HG02588 (cell line): ENCODE measurements around the gene F8.
A peak's percentile ranks its signal among the peaks of the same experiment; 100 is the strongest.

ENCODE experiments used
- ATAC-seq: cut with Tn5 transposase; IDR thresholded peaks from one replicate; pipeline ENCODE4 v1.9.1; 2021; ENCODE audit warnings: mild to moderate bottlenecking, moderate library complexity; ENCODE audit not compliant: unreplicated experiment

The F8 gene

DNA sequence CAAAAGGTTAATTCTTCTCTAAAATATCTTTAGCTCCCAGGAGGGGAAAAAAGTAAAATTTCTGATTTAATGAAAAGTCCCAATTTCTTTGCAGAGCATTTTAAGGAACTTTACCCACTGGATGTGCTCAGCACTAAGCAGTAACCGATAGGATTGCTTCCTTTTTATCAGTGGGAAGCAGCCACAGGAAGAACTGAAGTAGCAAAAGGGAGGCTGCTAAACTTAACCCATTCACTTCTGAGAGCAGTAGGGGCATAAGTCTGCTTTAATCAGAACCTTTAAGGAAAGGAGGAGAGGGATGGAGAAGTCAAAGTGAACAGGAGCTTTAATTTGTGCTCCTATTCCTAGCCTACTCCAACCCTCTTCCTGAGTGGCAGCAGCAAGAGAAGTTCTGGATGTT, at the start of gene F8:
Gene F8, minus strand, starts transcription at position 139 of the 400 bp plus-strand sequence. CDS start 171 bp downstream, outside the sequence.
- no peak for ATAC-seq

DNA sequence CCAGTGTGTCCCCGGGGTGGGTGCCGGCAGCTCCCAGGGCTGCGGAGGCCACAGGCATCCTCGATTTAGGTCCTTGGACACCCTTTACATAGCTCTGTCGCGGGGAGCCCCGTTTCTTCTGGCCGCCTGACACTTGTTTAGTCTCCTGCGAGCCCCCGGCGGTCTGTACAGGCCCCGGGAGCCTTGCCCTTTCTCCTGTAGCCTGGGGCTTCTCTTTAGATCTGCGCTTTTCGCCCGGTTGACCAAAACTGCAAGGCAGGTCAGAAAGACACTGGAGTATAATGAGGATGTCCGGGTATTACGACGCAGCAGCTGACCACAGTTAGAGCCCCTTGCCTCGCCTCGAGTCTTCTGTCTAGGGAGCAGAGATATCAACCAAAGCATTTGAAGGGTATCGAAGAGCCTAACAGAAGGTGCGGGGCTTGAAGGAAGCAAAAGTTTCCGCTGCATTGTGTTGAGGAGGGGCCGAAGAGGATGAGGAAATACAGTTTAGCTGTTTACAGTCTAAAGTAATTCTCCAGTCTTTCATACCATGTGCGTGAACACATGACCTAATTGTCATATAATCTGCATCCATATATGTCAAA, 49.3 kb upstream of the F8 start:
- peak; percentile 5 for ATAC-seq

DNA sequence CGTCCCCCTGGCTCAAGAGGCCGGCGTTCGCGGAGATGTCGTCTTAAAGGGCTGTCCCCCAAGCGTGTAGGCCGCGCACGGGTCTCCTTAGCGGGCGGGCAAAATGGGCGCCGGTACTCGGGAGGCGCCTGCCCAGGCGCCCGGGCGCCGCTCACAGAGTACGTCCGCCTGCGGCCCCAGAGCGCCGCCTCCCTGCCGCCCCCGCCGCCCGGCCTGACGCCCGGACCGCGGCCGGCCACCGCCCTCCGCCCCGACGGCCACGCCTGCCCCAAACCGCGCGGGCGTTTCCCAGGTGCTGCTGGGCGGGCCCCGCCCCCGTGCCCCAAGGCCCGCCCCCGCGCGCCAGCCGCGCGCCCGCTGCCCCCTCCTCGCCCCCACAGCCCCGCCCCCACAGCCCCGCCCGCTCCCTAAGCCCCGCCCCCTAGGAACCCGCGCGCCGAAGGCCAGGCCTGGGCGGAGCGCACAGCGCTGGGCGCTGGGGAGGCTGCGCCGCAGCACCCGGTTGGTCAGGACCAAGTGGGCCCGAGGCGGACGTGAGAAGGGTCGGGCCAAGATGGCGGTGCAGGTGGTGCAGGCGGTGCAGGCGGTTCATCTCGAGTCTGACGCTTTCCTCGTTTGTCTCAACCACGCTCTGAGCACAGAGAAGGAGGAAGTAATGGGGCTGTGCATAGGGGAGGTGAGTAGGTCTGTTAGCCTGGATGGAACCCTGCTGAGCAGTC, 48.6 kb upstream of the F8 start, which contains the start of the genes BRCC3, CMC4 and MTCP1:
Gene BRCC3, plus strand, starts transcription at position 534 of the 719 bp plus-strand sequence. Its CDS starts 20 bp downstream, at position 554.
Gene CMC4, minus strand, starts transcription at position 162 of the 719 bp plus-strand sequence. CDS start 7,113 bp downstream, outside the sequence.
Gene MTCP1, minus strand, starts transcription at position 162 of the 719 bp plus-strand sequence. CDS start 5,126 bp downstream, outside the sequence.
- ATAC-seq, result peak; percentile 89

DNA sequence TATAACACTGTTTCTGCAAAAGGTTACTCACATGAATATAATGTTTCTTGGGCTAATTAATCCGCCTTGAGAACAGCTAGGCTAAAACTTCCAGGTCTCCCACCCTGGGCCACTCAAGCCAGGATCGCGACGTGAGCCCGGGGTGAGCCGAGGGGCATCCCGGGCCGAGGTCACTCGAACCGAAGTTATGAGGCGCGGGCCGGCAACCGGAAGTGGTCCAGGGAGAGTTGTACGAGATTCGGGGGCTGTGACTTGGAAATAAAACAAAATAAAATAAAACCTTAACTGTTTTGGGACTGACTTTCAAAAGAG, 48.1 kb upstream of the F8 start:
- peak; percentile 21 for ATAC-seq

DNA sequence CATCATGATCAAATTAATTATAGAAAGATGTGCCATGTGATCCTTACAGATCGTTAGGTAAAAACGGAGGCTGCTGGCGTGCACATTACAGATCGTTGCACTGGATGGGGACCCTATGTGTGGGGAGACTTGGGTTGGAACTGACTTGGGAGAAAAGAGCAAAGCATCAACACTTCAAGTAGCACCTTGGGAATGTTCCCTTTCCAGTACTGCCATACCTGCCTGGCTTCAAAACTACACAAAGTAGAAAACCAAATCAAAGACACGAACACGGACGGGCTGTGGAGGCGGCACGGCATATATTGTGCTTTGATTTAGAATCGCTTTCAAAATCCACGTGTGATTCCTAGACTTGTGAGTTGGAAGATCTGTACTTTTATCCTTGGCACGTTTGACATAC, 47.5 kb upstream of the F8 start:
- no peak for ATAC-seq

DNA sequence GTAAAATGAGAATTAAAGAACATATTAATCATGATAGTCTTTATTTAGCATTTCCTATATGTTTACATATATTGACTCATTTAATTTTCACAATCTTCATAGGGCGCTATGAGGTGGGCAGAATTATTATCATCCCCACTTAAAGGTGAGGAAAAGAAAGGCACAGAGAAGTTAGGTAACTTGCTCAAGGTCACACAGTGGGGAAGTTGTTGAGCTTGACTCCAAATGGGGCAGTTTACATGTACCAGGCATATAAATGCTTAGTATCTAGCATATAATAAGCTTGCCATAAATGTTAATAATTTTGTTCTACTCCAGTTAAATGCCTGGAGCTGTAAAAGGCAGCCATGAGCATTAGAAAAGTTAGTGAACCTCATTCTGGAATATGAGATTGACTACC, 46.9 kb upstream of the F8 start:
- ATAC-seq, result no peak

DNA sequence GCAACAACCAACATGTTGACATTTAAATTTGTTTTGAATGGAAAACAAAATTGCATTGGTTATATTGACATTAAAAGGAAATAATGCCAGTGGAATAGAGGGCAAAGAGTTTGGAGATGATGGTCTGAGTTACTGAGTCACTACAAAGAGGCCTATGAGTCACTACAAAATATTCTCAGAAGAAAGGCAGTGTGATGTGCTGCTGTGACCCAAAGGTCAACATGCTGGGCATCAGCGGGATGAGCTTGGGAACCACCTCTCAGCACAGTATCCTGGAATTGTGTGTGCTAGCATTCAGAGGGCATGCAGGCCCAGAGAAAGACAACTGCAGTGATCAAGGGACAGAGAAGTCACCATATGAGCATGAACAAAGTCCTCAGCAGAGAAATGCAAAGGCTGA, 45.6 kb upstream of the F8 start:
- ATAC-seq, result no peak

DNA sequence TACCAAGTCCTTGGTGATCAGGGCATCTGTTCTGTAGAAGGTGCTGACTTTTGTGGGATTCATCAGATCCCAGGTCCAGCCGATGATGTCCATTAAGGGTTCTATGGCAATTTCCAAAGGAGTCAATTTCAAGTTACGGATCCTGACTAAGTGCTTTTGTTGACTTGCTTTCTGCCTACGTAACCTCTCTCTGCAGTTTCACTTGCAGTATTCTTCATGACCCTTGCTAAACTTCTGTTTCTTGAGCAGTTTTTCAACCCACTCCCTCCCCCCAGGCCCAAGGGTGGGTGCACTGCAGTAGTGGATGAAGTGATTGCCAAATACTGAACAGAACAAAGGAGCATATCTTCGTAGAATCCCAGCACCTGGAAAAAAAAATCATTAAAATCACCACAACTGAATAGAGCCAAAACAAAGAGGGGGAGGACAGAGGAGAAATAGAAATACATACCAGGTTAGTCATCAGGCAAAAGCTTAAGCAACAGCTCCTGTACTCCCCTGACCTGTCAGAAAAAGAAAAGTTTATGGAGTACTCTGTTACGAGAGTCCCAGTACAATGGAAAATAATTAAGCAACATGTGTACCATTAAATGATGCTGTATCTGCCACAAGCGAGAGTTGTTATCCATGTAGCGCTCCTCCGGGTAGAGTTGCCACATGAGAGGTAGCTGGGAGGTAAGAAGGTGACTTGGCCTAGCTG, 42.7 kb upstream of the F8 start:
- no peak for ATAC-seq

DNA sequence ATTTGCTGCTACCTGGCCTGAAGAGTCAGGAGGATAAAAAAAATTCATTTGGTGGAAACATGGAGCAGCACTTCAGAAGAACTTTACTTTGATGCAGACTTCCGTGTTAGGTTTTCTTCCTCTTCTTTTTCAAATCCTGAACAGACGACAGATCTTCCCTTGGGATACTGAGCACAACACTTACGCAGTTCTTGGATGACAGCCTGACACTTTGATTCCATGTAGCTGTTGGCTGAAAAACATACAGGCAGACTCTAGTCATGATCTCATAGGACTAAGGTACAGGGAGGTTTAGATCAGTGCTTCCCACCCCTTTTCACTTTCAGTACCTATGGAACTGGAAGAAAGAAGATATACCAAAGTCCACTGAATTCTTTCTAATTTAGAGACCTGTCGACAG, 39.2 kb upstream of the F8 start:
- ATAC-seq, result no peak

DNA sequence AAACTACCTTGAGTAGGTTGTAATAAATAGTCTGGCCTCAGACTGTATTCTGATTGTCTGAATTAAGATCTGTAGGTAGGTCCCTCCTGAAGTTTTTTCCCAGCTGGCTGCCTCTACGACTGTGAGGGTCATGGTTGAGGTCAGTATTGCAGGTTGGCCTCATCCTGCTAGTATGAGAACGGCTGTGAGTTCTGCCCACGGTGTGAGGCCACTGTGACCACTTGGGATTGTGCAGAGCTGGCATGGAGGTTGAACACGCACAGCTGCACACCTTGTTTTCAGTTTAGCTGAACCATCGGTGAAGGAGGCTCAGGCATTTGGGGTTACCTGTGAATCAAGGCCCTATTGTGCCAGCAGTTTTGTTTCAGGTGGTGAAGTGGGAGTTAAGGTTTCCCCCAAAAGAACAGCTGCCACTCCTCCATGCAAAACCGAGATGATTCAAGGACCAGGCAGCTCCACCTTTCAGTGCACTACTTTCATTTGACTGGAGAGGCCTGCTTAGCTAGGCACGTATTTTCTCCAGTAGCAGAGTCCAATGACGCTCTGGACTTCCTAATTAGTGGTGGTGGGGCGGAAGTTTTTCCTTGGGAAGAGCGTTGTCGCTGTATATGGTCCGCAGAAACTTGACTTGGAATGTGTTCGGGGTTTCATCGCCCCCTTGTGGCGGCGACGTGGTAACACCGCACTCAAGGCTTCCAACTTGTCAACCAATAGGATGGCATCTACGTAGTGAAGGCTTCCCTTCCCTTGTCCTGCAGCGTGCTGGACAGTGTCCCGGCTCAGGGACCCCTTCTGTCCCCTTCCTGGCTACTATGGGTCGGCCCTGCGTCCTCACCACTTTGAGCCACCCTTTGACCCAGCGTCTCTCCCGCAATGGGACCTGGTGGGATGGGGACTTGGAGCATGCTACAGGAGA, 34.6 kb upstream of the F8 start:
- ATAC-seq, result no peak

DNA sequence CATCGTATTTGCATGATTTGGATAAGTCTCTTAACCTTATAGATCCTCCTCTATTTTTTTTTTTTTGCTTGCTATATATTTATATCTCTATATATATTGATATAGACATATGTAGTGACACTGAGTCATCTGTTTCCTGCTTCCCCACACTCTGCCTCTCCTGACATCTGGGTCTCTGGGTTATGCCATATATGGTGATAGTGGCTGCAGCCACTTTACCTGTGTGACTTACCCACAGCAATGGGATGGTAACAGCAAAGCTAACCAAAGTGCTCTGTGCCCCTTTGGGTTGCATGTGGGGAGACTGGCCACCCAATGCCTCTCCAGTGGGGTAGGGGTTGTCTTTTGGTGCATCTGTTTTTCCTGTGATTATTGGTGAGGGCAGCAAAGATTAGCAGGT, 33.9 kb upstream of the F8 start:
- ATAC-seq, result no peak

DNA sequence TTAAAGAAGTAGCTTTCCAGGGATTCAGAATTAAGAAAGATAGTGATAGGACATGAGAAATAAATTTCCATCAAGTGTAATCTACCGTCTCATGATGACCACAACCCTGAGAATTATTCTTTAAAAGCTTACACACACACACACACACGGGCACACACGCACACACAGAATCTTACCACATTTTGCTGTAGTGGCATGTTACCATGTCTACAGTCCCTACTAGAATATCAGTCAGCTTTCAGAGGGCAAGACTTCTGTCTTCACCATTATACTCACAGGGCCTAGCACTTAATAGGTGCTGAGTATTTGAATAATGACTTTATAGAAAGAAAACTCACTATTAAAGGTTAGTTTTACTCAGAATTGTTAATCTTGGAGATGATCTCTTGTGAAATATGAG, 33.0 kb upstream of the F8 start:
- no peak for ATAC-seq

DNA sequence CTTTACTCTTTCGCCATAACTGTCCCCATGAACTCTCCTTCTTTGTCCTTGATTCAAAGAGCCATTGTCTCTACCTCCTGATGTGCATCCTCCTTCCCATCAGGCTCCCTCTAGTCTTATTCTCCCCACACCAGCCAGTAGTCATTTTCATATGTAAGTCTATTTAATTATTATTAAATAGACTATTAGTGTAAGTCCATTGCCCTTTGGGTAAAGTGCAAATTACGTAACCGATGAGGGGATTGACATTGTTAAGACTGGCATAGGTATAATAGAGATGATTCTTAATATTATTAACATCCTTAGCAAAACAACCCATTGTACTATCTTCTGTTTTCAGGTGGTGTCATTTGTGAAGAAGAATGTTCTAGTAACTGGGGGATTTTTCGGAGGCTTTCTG, 31.7 kb upstream of the F8 start:
- ATAC-seq, result no peak

DNA sequence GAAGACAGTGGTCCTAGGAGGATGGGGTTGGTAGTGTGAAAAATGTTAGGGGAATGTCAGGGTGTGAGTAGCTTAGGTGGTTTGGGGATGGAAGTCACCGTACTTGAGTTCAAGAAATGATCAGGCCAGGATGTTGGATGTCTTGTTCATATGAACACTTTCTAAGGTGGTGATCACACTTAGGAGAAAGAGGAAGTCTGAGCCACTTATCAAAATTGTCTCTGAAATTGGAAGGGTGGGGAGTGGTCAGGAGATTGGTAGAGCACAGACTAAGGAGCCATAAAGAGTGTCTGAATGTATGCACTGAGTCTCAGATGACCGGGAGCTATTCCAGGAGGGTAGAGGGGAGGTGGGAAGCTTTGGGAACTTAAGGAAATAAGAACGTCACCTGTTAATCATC, 31.1 kb upstream of the F8 start:
- ATAC-seq, result no peak

DNA sequence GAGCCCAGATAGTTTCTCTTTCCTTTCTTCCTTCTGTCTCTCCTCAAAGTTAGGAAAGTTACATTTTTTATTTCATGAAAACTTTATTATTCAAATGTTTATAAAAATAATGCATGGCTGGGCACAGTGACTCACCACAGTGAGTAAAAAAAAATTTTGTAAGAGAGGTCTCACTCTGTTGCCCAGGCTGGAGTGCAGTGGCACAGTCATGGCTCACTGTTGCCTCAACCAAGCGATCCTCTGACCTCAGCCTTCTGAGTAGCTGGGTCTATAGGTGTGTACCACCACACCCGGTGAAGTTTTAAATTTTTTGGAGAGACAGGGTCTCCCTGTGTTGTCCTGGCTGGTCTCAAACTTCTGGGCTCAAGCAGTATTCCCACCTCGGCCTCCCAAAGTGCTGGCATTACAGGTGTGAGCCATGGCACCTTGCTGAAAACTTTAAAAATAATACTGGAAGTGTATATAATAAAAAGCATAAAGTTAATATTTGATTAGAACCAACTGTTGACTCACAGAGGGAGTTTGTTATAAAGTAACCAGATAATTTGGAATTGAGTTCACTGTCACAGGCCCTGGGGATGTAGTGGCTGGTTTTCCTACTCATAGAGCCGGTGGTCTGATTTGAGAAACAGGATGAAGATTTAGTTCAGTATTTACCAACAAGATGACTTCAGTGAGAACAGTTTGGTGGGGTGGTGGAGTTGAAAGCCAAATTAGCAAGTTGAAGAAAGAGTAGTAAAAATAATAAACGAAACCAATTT, 30.4 kb upstream of the F8 start:
- ATAC-seq, result no peak

DNA sequence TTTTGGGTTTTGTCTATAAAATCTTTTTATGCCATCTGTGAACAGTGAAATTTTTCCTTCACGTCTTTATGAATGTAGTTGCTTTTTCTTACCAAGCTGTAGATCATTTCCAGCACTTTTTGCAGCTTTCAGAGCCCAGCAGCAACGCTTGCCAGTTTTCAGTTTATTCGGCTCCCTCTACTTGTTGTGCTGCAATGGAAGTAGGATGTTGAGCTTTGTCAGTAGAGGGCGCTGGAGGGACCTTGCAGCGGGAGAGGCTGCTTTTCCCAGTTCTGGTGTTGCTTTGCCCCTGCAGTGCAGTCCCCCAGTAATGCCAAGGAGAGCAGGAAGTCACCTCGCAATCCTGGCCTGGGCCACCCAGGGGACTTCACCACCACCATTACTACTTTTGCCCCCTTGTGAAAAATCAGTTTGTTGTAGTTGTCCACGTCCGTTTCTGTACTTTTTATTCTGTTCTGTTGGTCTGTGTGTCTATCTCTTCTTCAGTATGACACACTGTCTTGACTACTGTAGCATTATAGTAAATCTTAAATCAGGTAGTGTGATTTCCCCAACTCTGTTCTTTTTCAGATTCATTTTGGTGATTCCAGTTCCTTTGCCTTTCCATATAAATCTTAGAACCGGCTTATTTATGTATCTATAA, 26.6 kb upstream of the F8 start:
- ATAC-seq, result no peak

DNA sequence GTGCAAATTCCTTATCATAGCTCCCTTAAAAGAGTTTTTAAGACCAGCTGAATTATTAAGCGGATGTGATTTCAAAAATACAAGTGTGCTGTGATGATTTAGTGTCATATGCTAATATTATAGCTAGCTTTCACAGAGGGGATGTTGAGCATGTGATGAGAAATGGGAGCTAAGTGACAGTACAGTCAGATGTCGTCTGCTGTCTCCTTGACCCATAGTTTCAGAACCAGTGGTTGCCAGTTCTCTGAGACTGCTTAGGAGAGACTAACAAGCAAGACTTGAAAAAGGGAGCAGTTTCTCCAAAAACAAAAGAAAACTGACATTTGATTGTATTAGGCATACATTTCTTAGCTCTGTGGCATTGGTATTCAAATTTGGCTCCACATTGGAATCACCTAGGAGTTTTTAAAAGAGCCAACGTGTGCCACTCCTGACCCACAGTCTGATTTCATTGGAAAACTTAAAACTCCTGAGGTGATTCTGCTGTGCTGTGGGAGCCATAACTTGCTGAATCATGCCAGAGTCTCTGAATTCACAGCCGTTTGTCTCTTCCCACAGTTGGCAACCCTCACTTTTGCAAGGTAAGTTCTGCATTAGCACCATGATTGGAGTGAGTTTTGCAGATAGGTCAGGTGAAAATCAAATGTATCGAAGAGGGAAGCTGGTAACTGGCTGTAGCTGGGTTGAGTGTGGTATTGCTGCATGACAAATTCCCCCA, 24.4 kb upstream of the F8 start:
- no peak for ATAC-seq

DNA sequence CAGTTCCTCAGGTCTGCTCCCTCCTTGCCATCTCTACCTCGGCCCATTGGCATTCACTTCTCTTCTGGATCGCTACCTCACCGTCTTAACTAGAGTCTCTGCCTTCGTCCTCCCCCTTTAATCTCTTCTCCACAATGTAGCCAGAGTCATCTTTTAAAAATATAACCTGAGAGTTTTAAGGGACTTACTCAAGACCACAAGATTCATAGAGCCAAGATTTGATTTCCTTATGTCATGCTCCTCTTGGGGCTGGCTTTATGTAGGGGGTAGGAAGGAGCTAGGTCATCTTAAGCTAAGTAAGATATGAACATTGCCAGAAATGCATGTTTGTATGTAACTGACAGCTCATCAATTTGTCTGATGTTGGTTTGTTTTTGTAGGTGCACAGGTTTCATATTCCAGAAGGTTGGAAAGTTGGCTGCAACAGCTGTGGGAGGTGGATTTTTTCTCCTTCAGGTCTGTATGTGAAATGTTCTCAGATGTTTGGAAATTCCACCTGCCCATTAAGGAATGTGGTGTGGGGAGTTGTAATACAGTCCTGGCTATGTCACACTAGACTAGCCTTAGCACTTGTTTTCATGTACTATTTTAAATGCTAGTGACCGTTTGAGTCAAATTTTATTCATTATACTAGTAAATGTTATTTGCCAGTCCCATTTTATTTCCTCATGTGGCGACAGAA, 23.7 kb upstream of the F8 start:
- ATAC-seq, result no peak

DNA sequence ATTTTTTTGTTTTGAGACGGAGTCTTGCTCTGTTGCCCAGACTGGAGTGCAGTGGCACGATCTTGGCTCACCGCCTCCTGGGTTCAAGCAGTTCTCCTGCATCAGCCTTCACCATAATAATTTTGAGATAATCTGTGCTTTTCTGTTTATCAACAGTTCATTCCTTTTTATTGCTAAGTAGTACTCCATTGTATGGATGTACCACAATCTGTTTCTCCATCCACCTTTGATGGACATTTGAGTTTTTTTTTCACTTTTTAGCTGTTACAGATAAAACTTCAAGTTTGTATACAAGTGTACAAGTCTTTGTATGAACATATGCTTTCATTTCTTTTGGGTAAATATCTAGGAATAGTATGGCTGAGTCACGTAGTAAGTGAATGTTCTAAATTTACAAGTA, 13.2 kb upstream of the F8 start:
- ATAC-seq, result no peak
